Skeletal muscle cell (primary cell): ENCODE results near the gene NSF.
"Not testable (repeated sequence)": the region's sequence is repeated elsewhere in the genome, so short reads cannot be mapped to it uniquely, and the experiment has no call there.

Experiments used
- DNase-seq: peaks from one replicate; pipeline ENCODE4 v3.0.0-alpha.2; 2010; ENCODE audit warnings: low read depth
- H3K4me3 ChIP-seq: 2 replicates; pipeline ENCODE4 v1.5.1; 2011; ENCODE audit warnings: low read depth, mild to moderate bottlenecking, control low read depth, low read length, moderate library complexity

Gene NSF

DNA sequence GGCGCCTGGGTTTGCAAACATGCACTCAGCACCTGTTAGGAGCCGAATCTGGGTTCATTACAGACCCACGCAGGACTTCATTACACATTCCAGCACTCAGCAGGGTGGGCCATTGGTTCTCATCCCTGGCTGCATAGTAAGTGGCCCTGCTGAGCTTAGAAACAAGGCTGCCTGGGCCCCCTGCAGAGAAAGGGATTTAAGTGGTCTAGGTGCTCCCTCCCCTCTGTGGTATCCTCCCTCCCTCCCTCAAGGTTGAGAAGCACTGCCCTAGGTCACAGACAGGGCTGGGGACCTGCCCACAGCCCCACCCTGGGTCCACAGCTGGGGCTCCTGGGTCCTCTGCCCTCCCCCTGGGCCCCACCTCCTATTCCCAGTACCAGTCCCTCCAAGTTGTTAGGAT lies 199.7 kb downstream of the NSF start:
- no peak for DNase-seq
- H3K4me3 ChIP-seq, result no peak overlapping the region

DNA sequence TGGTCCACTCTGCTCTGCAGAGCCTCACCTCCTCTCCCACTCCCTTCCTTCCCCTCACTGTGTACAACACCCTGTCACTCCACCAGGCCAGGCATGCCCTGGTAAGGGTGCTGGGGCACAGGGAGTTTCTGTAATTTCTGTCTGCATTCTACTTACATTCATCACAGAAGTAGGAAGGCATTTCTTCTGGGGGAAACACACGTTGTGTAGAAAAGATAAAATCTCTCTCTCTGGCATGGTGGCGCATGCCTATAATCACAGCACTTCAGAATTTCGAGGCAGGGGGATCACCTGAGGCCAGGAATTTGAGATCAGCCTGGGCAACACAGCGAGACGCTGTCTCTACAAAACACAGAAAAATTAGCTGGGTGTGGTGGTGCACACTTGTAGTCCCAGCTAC lies 201.1 kb downstream of the NSF start:
- no peak for DNase-seq
- H3K4me3 ChIP-seq, result no peak overlapping the region

DNA sequence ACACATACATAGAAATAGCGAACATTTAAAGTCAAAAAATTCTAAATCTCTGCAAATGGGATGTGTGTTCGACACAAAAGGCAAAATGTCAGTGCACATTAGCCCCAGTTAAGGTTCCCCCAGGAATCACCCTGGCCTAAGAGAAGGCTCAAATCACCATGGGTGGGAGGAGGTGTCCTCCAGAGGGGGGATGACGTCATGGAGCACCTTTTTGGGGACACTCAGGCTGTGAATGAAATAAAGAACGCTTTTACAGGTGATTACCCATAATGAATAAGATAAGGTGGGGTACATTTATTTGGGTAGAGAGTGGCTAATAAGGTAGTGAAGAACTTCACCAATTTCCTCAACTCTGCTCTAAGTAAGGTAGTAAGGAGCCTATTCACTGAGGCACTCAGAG lies 201.6 kb downstream of the NSF start:
- no peak overlapping the region for H3K4me3 ChIP-seq
- DNase-seq, result no peak

DNA sequence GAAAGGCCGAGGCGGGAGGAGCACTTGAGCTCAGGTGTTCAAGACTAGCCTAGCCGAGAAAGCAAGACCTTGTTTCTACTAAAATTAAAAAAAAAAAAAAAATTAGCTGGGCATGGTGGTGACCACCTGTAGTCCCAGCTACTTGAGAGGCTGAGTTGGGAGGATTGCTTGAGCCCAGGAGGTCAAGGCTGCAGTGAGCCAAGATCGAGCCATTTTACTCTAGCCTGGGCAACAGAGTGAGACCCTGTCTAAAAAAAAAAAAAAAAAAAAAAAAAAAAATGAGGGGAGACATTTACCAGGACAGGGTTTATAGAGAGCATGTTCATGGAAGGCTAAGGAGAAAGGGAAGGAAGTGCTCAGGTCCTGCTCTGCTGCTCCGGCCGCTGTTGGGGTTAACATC lies 202.6 kb downstream of the NSF start:
- DNase-seq, H3K4me3 ChIP-seq: not testable (repeated sequence)

DNA sequence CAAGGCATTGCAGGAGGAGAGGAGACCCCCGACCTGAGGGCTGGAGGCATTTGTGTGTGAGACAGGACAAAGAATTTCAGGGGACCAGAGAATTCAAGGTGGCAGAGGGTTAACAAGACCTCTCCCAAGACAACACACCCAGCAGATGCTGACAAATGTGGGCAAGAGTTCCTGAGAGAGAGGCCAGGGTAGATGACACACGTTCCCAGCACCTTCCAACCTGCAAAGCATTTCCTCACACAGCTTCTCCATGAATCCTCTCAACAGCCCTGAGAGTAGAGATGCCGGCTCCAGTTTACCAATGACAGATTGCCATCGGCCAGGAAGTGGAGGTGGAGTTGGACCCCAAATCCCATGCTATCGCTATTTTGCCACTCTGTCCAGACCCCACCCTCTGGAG lies 203.1 kb downstream of the NSF start:
- H3K4me3 ChIP-seq, result no peak overlapping the region
- no peak for DNase-seq

DNA sequence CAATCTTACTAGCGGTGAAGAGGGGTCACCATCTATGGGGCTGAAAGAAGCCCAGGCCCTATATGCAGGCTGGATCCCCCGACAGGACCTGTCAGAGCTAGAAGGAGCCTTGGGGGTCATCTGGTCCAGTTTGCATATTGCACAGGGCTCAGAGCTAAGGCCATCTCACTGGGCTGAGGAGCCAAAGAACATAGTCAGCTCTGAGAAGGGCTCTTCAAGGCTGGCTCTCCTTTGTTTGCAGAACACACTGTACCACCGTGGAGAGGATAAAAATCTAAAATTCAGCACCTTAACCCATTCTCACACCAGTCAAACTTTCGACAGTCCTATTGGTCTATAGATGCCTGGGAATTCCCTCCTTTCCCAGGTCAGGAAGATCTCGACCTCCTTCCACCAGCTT lies 203.8 kb downstream of the NSF start:
- no peak overlapping the region for H3K4me3 ChIP-seq

DNA sequence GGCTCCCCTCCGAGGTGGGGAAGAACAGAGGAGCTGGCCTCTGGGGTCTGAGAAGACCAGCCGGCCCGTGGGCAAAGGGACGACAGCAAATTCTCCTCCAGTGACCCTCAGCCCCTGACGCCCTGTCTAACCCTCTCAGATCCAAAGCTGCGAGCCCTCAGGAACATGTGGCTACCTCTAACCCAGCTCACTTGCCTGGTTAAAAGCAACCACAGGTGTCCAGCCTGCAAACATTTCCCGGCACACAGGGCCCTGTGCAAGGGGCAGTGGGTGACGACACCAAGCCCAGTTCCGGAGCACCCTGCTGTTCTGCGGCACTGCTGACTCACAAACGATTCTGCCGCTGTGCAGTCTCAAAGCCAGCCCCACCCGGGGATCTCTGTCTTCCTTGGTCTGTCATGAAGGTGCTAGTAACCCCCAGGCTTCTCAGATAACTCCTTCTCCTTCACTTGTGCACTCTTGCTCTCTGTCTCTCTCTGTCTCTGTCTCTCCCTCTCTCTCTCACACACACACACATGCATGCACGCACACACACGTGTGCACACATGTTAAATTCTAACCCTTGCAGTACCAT lies 205.0 kb downstream of the NSF start:
- H3K4me3 ChIP-seq, result no peak overlapping the region
- no peak for DNase-seq

More for the DNA sequence above, 203.8 kb downstream of the NSF start:
- DNase-seq, result no peak

DNA sequence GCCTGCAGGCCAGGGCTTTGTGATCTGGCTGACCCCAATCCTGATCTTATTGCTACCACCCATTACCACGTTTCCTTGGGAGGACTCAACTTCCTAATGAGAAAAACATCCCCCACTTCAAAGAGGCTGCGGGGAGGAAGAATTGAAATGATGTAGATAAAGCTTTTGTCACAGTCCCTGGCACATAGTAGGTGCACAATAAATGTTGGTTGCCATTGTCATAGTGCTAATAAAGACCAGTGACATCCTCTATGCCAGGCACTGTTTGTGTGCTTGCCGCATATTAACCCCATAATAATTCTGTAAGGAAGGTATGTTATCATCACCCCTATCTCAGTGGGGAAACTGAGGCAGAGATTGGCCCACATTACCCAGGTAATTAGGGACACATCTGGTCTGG lies 205.6 kb downstream of the NSF start:
- H3K4me3 ChIP-seq, result no peak overlapping the region
- no peak for DNase-seq

DNA sequence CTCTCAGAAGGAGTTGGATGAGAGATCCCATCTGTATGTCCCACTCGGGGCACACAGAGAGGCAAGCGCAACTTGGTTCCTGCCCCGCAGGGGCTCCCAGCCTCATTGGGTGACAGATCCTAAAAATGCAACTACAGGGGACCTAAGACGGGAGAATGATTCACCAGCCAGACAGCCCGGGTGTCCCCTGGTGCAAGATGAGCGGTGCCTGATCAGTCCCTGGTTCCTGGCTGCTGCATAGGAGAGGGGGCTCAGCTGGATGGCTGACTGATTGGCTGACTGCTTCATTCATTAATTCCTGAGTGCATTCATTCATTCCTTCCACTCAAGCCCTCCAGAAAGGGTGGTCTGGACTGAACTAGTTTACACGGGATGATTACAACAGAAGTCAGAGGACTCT lies 206.1 kb downstream of the NSF start:
- no peak overlapping the region for H3K4me3 ChIP-seq
- no peak for DNase-seq

DNA sequence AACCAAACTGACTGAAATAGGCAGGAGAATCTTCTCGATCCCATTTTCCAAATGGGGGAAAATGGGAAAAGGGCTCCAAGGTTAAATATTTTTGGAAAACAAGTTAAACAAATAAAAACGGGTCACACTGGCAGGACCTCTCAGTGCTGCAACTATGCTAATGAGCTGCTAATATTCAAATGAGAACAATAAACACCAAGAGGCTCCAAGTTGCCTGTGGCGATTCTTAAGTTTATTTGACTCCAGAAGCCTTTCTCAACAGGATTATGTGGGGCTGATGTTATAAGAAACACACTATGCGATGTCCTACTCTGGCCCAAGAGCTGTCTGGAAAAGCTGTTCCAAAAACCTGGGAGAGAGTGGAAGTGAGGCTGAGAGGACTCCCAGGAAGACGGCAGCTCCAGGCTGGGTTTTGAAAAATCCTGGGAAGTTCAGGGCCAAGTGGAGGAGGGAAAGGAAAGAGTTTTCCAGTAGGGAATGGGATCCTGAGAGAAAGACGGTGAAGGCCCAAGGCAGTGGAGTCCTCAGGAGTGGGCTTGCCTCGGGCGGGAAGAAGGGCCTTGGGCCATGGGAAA lies 206.6 kb downstream of the NSF start:
- no peak overlapping the region for H3K4me3 ChIP-seq
- DNase-seq, result no peak

DNA sequence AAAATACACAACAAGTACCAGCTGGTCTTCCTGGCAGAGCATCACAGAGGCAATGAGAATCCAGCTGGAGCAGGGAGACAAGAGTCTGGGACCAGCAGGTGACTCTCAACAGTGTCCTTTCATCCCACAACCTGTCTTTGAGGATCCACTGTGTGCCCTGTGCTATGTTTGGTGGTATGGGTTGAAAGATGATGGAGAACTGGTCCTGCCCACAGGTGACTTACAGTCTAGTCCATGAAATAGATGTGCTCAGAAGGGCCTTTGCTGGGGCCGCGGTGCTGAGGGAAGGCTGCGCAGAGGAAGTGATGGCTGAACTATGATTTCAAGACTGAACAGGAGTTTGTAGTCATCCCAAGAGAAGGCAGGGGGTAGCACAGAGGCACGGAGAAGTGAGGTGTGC lies 210.1 kb downstream of the NSF start:
- DNase-seq, result no peak
- no peak overlapping the region for H3K4me3 ChIP-seq

DNA sequence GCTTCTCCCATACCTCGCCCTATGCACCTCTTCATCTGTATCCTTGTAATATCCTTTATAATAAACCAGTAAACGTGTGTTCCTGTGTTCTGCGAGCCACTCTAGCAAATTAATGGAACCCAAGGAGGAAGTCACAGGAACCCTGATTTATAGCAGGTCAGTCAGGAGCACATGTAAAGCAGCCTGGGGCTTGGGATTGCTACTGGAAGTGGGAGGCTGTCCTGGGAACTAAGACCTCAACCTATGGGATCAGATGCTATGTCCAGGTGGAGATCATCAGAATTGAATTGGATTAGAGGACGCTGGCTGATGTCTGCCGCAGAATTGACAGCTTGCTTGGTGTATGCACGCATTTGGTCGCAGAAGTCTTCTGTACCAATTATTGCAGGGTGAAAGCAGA lies 212.3 kb downstream of the NSF start:
- DNase-seq, result no peak

DNA sequence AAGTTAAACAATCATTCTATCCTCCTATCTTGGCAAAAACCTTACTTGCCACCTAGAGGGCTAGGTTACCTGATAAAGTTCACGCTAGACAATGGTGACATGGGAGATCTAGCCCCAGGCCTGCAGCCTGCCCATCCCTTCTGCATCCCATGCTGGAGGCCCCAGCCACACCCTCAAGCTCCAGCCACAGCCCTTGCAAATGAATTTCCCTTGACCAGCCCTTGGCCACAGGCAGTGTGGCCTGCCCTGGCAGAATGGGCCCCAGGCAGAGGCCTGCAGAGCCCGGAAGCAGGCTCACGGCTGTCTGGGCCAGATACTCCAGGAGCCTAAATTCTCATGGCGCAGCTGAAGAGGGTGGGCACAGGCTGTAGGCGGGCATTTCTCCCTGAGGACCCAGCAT lies 213.1 kb downstream of the NSF start:
- H3K4me3 ChIP-seq, result no peak overlapping the region
- DNase-seq, result no peak

More for the DNA sequence above, 212.3 kb downstream of the NSF start:
- H3K4me3 ChIP-seq, result no peak overlapping the region

DNA sequence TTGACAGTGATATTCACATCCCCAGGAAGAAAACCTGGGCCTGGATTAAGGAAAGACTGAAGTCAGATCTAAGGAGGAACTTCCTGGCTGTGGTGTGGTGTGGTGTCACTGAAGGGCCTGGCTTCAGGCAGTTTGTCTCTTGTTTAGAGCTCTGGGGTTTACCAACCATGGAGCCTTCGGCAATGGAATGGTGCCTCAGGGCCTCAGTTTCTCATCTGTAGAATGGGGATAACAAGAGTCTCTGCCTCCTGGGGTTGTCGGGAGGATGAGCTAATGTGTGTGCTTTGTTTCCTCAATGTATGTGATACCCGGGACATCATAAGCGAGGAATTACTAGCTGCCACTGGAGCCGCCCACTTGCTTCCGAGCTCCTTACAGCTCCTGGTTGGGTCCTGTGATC lies 215.3 kb downstream of the NSF start:
- no peak overlapping the region for H3K4me3 ChIP-seq
- DNase-seq, result no peak
